T-helper 22 cell (primary cell): ENCODE results near the gene FBLN1.
"Not testable (repeated sequence)": the region's sequence is repeated elsewhere in the genome, so short reads cannot be mapped to it uniquely, and the experiment has no call there.

Experiments used
- DNase-seq: peaks from one replicate; pipeline ENCODE4 v3.0.0-alpha.2; 2020; ENCODE audit warnings: low read depth

Gene FBLN1

DNA sequence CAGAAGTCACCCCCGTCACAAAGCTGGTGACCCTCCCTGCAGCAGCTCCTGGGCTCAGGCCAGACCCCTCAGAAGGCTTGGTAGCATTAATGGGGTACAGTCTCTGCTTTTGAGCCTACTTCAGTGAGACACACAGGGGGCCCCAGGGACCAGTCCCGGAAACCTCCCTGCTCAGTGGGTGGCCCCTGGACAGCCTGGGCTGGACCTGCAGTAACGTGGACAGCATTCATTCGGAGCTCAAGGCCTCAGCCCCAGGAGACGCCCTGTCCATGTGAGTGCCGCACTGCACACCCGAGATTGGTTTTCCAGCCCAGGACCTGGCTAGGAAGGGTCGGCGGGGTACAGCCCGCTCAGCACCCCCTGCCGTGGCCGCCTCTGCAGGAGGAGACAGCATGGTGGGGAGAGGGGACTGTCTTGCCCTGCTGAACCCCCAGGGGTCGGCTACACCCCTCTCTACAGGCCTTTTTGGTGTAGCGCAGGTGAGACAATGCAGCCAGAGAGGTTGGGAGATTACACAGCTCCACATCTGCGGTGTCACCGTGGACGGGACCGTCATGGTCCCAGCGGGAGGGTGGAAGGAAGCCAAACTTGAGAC is 83.4 kb downstream of the FBLN1 start:
- DNase-seq: no peak

DNA sequence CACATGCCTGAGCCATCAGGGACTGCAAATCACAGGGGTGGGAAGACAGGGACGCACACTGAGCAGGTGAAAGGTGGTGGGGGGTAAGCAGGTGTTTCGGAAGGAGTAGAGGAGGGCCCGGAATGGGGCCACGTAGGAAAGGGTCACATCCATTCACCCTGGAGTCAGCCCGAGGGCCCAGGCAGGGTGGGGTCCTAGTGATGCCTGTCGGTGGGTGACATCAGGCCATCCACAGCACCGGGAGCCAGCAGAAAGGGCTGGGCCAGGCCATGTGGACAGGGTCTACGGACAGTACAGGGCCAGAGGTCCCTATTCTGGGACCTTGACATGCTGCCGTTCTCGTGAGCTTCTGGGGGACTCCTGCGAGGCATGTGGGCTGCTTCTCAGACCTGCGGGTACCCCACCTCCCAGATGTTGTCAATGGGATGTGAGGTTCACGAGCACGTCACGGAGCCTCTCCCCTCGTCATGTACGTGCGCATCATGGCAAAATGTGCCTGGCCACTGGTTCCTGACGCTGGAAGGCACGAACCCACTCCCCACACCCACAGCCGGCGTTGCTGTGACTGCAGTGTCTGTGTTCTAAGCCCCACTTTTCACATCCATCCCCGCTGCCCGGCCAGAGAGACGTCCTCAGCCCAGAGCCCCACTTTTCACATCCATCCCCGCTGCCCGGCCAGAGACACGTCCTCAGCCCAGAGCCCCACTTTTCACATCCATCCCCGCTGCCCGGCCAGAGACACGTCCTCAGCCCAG is 84.1 kb downstream of the FBLN1 start:
- DNase-seq: no peak

DNA sequence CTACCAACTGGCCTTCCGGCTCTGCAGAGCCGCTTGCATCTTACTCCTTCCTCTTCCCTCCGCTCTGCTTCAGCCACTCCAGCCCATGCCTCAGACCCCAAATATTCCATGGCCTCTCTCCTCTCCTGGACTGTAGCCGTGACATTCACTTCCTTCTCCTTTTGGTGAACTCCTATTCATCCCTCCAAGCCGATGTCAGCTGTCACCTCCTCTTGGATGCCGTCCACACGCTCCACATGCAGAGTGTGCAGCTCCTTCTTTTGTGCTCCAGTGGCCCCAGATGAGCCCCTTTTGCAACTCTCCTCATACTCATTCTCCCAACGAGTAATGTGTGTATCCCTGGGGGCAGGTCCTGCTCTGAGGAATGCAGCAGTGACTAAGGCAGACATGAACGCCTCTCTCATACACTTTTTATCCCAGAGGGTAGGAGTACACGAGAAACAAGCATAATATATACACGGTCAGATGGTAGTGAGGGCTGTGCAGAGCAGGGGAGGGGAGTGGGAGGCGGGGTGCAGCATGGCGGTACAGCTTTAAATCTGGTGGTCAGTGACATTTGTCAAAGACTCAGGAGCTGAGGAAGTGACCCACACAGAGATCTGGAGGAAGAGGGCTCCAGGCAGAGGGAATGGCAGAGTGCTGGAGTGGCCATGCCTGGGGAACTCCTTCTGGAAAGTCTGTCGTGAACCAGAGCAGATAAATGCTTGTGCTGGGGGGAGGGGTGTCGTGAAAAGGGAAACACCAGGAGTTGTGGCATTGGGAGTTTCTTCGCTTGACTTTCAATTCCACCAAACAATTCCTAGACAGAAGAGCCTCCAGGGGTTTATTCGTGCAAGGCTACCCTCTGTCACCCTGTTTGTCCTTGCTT is 85.2 kb downstream of the FBLN1 start:
- DNase-seq: no peak

DNA sequence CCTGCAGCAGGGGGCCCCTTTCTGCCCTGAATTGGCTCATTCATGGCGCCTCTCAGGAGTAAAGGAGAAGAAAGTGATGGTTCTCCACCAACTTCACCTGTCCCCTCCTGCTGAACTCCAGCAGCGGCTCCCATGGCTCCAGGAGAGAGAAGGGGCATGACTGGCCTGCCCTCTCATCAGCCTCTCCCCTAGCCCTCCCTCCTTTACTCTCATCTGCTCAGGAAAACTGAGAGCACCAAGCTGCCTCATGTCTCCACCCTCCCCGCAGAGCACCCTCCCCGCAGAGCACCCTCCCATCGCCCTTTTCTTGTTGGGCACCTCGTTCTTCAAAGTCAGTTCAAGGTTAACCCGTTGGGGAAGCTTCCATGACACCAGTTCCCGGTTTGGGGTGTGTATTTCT is 86.9 kb downstream of the FBLN1 start:
- no peak for DNase-seq

DNA sequence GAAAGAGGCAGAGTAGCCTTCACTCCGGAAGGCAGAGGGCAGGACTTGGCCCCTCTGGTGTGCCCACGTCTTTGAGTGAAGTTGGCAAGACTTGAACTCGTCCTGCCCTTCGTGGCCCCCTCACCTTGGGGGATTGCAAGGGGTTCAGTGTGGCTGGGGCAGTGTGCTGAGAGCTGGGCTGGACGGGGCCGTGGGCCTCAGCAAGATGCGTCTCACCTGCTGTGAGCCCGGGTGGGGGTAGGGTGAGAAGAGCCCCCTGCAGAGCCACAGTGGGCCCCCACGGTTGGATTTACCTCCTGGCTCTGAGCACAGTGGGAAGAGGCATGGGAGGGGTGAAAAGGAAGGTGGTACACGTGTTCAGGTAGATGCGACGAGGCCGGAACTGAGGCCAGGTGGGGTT is 87.6 kb downstream of the FBLN1 start:
- DNase-seq: no peak

DNA sequence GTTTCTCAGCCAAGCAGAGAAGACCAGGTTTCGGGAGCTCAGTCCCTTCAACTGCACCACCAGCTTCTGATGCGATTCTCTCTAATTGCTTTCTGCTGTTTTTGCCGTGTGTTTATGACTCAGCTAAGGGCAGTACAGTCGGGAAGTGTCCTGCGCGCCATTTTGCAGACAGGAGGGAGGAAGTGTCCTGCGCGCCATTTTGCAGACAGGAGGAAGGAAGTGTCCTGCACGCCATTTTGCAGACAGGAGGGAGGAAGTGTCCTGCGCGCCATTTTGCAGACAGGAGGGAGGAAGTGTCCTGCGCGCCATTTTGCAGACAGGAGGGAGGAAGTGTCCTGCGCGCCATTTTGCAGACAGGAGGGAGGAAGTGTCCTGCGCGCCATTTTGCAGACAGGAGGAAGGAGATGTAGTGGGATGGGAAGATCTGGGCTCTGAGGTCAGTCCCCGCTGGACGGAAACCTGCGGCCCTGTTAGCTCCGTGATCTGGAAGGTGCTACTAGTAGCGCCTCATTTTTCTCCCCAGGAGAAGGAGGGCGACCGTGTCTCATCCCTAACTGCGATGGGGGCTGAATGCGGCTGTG is 89.0 kb downstream of the FBLN1 start:
- not testable (repeated sequence) for DNase-seq

DNA sequence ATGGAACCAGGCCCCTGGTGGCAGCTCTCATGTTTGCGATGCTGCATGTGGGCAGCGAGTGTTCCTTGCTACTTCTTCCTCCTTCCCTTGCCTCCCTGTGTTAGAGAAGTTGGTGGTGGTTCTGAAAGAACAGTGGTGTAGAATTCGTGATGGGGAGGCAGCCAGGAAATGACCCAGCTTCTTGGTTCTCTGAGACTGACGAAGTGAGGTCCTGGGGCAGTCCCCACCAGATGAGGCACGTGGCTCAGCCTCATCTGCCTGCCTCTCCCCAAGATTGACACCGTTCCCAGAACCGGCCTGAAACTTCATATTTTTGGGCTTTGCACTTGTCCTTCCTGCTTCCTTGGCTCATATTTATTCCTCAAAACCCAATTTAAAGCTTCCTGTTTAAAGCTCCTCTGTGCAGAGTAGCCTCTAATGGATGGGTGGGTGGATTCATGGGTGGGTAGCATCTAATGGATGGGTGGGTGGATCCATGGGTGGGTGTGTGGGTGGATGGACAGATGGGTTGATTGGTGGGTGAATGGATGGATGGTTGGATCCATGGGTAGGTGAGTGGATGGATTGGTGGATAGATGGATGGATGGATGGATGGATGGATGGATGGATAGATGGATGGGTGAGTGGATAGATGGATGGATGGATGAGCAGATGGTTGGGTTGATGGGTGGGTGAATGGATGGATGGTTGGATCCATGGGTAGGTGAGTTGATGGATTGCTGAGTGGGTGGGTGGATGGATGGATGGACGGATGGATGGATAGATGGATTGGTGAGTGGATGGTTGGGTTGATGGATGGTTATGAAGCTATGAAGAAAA is 91.6 kb downstream of the FBLN1 start:
- no peak for DNase-seq

DNA sequence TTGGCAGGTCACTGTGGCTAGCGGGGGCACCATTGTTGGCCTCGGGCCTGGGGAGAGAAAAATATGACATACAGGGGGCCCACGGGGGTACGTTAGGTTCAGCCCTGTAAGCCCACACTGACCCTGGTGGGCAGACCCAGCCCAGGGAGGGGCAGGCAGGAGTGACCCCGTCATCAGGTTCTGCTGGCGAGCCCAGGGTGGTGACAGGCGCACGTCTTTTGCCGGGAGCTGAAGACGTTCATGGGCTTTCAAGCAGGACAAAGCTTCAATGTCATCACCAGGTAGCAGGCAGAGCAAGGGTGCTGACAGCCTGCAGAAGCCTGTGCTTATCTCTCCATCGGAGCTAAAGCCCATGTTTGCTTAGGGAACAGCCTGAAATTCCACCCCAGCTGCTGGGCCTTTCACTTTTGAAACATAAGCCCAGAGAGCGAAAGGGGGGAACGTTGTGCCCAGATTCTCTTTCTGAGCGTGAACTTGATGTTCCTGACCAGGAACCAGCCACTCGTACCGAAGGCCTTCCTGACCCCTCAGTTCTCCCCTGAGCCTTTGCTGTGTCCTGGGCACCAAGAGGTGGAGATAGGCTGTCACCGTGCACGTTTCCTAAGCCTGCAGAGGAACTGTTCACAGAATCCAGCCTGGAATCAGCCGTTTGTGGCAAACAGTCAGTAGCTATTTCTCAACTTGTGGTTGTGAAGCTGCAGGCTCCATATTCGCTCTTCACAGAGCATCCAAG is 94.9 kb downstream of the FBLN1 start:
- DNase-seq: no peak

DNA sequence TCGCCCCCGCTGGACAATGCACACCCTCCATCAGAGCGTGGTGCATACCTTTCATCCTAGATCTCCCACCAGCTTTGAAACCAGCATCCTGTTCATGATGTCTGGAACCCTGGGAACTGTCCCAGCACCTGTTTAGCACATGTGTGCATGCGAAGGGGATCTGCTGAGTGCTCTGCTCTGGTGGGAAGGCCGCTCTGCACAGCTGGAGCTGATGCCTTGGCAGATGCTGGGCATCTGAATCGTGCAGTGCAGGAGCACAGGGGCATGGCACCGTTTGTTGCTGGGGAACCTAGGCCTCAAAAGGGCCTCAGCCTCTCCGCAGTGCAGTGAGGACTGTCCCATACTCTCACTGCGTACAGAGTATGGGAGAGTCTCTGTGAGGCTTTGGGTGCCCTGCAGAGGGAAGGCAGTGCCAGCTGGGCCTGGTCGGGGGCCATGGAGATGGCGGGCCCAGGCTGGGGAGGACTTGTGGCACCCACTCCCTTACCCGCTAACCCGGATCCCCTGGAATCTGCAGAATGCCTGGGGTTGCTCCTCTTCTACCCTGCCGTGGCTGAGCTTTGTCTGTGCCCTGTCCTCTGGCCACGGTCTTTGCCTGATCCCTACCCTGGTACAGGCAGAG is 96.0 kb downstream of the FBLN1 start:
- DNase-seq: no peak

DNA sequence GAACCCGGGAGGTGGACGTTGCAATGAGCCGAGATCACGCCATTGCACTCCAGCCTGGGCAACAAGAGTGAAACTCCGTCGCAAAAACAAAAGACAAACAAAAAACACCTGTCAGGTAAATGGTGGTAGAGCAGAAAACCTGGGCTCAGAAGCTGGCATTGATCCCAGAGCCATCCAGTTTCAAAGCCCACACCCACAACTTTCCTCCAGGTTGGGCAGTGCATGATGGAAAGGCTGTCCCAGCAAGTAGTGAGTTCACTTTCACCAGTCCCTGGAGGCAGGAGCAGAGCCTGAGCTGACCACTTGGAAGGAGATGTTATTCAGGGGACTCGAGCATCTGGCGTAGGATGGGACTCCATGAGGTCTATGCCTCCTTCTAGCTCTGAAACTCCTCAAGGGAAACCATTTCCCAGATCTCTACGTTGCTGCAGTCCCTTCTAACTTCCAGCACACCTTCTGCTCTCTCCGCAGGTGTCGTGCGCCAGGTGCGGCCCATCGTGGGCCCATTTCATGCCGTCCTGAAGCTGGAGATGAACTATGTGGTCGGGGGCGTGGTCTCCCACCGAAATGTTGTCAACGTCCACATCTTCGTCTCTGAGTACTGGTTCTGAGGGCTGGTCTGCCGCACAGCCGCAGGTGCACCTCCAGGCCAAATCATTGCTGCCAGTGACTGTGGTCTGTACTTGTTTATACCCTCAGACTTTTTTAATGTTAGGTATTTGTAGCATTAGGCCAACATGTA is 97.3 kb downstream of the FBLN1 start:
- DNase-seq: no peak

DNA sequence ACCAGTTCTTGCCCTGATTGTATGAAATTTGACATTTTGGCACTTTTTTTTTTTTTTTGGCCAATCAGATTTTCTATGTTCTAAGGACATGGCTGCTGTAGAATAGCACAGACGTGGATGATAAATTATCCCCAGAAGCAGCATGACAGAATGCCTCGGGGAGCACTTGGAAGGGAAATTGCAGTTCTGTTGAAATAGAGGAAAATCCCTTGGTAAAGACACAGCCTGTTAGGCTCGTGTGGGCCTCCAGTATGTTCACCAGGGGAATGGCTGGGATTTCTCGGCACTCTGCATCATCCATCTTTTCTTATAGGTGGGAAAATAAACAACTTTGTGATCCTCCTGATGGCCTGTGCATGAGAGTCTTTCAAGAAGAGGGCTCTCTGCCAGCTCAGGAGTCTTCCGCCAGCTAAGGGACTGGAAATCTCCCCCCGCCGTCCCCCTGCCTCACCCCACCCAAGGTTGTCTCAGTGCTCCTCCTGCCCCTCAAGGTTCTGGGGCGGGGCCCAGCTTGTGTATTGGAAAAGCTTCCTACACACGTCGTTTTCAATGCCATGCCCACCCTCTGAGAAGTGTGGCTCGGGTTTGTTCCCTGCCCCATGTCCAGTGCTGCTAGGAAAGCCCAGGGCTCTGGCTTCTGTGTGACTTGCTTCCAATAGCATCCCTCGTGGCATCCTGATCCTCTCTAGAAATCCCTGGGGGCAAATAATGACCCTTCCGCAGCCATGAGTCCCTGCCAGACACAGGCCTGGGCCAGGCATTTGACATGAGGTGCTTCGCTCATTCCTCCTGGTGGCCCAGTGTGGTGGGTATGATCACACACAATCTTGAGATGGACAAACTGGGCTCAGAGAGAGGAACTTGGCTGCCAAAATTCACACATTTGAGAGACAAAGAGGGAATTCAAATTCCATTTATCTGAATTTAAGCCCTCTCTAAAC is 98.4 kb downstream of the FBLN1 start:
- DNase-seq: no peak

DNA sequence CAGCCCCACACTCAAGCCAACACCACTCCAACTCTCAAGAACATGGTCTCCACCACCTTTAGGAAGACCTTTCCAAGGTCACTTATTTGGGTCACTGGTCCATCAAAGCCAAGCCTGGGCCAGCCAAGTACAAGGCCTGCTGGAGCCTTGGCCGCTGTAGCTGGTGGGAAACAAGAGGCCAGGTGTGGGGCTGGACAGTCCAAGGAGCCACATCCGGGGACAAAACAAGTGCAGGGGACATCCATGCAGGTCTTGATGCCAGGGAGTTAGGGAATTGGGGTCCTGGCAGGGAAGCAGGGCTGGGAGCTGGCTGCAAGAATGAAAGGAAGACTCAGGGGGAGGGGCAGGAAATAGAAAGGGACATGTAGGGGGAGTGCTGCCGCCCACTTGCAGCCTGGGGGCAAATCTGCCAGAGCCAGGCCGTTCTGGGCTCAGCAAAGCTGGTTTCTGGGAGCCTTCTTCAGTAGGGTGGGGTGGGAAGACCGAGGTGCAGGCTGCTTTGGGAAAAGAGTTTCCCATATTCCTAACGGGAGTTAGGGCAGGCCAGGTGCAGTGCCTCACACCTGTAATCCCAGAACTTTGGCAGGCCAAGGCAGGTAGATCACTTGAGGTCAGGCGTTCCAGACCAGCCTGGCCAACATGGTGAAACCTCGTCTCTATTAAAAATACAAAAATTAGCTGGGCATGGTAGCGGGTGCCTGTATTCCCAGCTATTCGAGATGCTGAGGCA is 99.5 kb downstream of the FBLN1 start:
- no peak for DNase-seq

DNA sequence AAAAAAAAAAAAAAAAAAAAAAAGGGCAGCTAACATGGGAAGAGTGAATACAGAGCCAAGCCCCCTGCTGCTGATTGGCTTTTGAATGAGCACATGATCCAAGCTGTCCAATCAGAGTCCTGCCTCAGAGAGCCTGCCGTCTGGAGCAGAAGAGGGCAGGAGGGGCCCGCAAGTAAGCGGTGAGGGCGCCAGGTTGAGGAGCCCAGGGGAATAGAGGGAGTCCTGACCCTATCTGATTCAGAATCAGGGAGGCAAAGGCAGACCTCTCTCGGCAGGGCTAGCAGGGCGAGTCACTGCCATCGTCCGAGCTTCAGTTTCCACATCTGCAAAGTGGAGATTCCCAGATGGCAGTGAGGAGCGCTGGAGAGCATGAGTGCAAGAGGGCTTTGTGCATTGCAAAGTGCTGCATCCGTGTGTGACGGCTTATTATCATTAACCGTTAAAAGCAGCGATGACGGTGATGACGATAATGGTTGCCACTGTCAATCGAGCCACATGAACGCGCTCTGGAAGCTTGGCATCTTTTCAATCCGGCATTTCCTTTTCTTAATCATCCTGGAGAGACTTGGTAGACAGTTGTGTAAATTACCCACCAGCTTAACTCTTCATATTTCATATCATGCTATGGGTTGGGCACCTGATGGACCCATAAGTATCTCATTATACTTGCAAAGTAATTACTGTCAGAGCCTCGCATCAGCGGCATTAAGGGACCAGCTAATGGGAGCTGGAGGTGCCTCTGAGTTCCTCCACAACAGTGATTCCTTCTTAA is 100.3 kb downstream of the FBLN1 start:
- no peak for DNase-seq

DNA sequence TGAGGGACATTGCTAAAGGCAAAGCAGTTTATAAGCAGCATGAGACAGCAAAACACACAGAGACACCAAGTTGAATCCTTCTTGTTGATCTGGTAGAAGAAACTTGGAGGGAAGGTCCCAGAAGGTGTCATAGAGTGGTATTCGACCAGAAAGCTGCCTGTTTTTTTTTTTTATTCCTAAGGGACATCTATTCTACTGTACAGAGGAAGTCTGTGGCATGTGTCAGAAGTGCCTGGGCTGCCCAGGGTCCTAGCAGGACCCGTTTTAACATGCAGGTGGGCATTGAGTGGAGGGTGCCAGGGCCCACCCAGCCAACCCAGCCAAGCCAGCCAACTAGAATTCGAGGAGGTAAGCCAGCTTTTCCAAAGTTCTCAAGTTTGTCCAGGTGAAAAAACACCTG is 100.9 kb downstream of the FBLN1 start:
- no peak for DNase-seq

DNA sequence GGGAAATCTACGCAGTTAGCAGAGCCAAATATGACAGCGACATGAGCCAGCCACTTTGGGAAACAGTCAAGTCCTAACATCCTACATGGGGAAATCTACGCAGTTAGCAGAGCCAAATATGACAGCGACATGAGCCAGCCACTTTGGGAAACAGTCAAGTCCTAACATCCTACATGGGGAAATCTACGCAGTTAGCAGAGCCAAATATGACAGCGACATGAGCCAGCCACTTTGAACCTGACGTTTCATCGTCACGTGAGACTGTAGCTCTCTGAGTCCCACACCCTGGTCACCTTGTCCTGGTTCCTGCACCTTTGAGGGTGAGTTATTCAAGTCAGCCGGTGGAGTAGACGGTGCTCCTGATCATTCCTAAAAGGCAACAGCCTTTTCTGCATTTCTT is 105.4 kb downstream of the FBLN1 start:
- DNase-seq: not testable (repeated sequence)

DNA sequence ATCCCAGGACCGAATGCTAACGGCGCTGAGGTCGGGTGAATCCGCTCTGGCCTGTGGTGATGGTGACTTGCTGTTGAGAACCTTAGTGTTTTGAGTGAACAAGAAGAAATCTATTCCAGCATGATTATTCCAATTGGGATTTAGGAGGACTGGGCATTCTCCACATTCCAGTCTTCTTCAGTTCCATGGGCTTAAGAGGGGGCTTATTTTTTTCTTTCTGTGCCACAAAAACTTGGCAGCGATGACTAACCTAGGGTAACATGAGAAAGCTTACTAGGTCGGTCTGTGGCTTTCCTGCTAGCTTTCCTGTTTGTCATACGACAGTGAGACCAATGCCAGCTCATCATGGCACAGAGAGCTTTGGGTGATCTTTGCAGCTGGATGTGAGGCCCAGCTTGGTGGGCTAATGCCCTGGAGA is 106.1 kb downstream of the FBLN1 start:
- DNase-seq: no peak

DNA sequence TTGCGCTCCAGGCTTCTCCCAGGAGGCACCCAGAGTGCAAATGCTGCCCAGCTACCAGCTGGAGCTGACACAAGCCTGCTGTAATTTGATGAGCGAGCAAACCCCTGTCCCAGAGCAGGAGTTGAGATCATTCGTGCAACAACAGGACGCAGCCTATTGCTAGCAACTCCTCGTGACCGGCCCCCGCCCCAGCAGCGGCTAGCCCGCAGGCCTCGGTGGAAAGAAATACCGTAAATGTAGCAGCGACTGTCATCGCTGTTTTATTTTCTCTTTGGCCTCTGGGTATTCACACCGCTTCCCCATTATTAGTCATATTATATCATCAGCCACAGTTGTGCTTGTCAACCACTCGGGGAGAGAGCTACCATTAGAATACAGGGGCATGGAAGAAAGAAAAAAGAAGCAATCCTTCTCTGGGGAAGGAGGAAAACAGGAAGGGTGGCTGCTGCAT is 109.8 kb downstream of the FBLN1 start:
- DNase-seq: no peak
